Skeletal muscle tissue (tissue), 4 donors: ENCODE data around the gene ZNF821. TPM values are rescaled to one million over a fixed set of nuclear protein-coding genes. Genes with fewer than 3 reads are reported as not detected.
"Not testable (repeated sequence)": the region's sequence is repeated elsewhere in the genome, so short reads cannot be mapped to it uniquely, and the experiment has no call there.

Source experiments
- H3K27ac ChIP-seq: one replicate; pipeline ENCODE4 v1.7.0; 2013; ENCODE audit warnings: mild to moderate bottlenecking, low read depth, low read length, inconsistent platforms
- H3K27me3 ChIP-seq, 3 donors: one replicate each; pipeline ENCODE4 v1.7.0; 2013; ENCODE audit warnings: low read length in 3 of 3; ENCODE audit not compliant: control insufficient read depth in 3 of 3, insufficient read depth in 3 of 3
- H3K36me3 ChIP-seq, 3 donors: one replicate each; pipeline ENCODE4 v1.7.0; 2013; ENCODE audit warnings: low read length in 3 of 3; ENCODE audit not compliant: control insufficient read depth in 3 of 3, insufficient read depth in 3 of 3
- H3K4me1 ChIP-seq, 3 donors: one replicate each; pipeline ENCODE4 v1.7.0; 2013; ENCODE audit warnings: low read length in 3 of 3, mild to moderate bottlenecking in 3 of 3; ENCODE audit not compliant: control insufficient read depth in 3 of 3, insufficient read depth in 3 of 3
- H3K4me3 ChIP-seq, 3 donors: one replicate each; pipeline ENCODE4 v1.7.0; 2013; ENCODE audit warnings: low read length in 3 of 3
- H3K9ac ChIP-seq, 3 donors: one replicate each; pipeline ENCODE4 v1.7.0; 2013; ENCODE audit warnings: low read length in 3 of 3, mild to moderate bottlenecking in 3 of 3, moderate library complexity in 2 of 3, low read depth in 1 of 3
- H3K9me3 ChIP-seq, 3 donors: one replicate each; pipeline ENCODE4 v1.7.0; 2013; ENCODE audit warnings: low read length in 3 of 3; ENCODE audit not compliant: control insufficient read depth in 3 of 3
- total RNA-seq: library from RNA; depleted of rRNA; stranded (reverse); fragments of >200 nt; gene quantifications from one replicate; pipeline ENCODE4 v1.2.3, GENCODE V29; 2014
- donor health status: Osteomylitis.

ZNF821 gene
- total RNA-seq, 1 donor from 2014 or later, result 5.7 TPM

DNA sequence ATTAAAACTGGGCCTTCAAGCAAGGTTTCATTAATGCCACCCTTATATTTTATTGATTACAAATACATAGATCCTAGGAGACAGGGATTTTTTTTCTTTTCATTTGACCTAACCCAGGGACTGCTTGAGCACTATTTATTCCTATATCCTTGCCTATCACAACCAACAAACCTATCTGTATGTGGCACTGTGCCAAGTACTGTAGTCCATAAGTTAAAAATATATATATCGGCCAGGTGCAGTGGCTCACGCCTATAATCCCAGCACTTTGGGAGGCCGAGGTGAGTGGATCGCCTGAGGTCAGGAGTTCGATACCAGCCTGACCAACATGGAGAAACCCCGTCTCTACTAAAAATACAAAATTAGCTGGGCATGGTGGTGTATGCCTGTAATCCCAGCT, 16.8 kb downstream of the ZNF821 start:
- not testable (repeated sequence) for H3K27ac ChIP-seq, H3K4me1 ChIP-seq, H3K27me3 ChIP-seq, H3K9me3 ChIP-seq, H3K4me3 ChIP-seq, H3K9ac ChIP-seq
- H3K36me3 ChIP-seq, result peaks cover 10 to 24% (median 16%) of the 10 kb centered on the region in 3 donors

GRCh38 chr16:71865173-71865863, 18.7 kb downstream of the ZNF821 start:
- H3K36me3 ChIP-seq, result peaks cover 20 to 39% (median 27%) of the 10 kb centered on the region in 3 donors
- no peaks in the 10 kb centered on the region for H3K4me1 ChIP-seq
- no peak overlapping the region for H3K27ac ChIP-seq
- H3K4me3 ChIP-seq, result no peak overlapping the region
- H3K27me3 ChIP-seq, result no peaks in the 10 kb centered on the region
- H3K9me3 ChIP-seq, result no peaks in the 10 kb centered on the region
- H3K9ac ChIP-seq, result no peak overlapping the region

DNA sequence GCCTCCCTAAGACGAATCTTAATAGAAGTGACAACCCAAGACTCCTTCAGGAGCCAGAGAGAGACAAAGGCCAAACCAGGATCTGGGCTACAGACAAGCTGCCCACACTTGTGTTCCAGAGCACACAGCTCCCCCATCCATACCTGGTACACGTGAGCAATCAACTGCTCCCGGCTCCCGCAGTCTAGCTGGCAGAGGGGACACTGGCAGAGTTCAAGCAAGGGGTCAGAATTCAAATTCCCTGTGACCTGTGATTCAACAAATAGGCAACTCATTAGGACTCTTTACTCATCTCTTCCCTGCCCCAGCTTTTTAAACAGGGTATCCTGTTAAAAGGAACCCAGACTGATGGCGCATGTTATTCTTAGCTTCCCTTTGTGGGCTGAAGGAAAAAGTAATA, 20.0 kb downstream of the ZNF821 start:
- Histone ChIP-seq H3K27me3 (no peaks in the 10 kb centered on the region), H3K27ac (no peak overlapping the region), H3K9ac (no peak overlapping the region), H3K4me1 (peaks cover 6 to 7% (median 7%) of the 10 kb centered on the region in 3 donors), H3K4me3 (no peak overlapping the region), H3K9me3 (no peaks in the 10 kb centered on the region), H3K36me3 (peaks cover 26 to 46% (median 34%) of the 10 kb centered on the region in 3 donors)

DNA sequence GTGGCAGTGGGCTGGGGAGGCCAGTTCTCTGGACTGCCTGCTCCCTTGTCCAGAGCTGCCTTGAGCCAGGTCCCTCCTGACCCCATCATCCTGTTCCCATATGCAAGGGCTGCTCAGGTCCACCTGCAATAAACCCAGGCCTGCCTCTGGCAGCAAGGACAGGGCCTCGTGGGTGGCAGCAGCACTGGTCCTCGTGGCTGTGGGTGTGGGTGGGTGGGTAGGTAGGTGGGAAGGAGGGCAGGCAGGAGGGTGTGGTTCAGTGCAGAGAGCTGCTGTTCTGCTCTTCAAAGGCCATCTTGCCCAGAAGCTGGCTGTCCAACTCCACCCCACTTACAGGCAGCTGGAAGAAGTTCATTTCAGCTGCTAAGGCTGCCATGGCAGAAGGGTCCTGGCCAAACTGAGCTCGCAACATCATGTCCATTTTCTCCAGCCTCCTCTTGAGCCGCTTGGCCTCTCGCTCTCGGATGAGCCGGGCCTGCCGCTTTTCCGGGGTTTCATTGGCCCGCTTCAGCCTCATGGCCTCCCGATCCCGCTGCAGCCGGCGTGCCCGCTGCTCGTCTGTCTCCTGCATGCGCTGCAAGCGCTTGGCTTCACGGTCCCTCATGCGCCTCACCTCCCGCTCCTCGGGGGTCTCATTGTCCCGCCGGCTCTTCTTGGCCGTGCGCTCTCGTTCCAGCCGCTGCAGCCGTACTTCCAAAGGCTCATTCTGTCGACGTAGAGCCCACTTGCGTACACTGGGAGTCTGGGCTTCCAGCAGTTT, 24.0 kb downstream of the ZNF821 start:
- Histone ChIP-seq H3K9me3 (no peaks in the 10 kb centered on the region), H3K27me3 (no peaks in the 10 kb centered on the region), H3K27ac (no peak overlapping the region), H3K4me3 (no peak overlapping the region), H3K9ac (peak overlapping the region in 1 of 3 donors; percentile 18), H3K4me1 (peaks cover 7 to 18% (median 12%) of the 10 kb centered on the region in 3 donors), H3K36me3 (peaks cover 22 to 38% (median 32%) of the 10 kb centered on the region in 3 donors)

- H3K36me3 ChIP-seq, result peaks cover 20 to 33% (median 28%) of the 10 kb centered on the region in 3 donors
- H3K27ac ChIP-seq, result no peak overlapping the region
- no peaks in the 10 kb centered on the region for H3K27me3 ChIP-seq
- no peak overlapping the region for H3K9ac ChIP-seq
- no peaks in the 10 kb centered on the region for H3K9me3 ChIP-seq
- no peak overlapping the region for H3K4me3 ChIP-seq
- peaks cover 7 to 21% (median 19%) of the 10 kb centered on the region in 3 donors for H3K4me1 ChIP-seq
Measured at GRCh38 chr16:71855937-71856662, 27.9 kb downstream of the ZNF821 start.

DNA sequence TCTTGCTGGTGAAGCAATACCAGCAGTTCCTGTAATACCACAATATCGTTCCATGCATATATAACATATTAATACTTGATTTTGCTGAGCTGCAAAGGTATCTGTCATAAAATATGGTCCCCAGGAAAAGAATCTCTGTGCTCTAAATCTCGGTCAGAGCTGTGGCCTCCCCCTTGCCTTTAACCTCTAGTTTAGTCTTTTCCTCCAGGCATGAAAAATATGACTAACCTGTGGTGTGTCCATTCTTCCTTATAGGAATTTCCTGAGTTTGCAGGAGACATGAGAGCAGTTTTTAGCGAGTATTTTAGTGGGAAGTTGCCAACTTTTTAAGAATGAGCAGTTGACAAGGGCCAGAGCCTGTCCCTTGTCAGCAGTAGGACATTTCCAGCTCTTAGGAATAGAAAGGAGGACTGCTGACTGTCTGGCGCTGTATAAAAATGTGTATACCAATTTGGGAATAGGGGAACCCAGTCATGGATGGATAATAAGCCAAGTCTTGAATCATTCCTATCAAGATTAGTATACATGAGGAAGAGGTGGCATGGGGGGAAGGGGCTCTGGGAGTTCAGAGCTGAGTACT, 29.5 kb downstream of the ZNF821 start:
- no peaks in the 10 kb centered on the region for H3K9me3 ChIP-seq
- H3K36me3 ChIP-seq, result peaks cover 28 to 37% (median 33%) of the 10 kb centered on the region in 3 donors
- no peak overlapping the region for H3K27ac ChIP-seq
- no peak overlapping the region for H3K9ac ChIP-seq
- peaks cover 5 to 18% (median 16%) of the 10 kb centered on the region in 3 donors for H3K4me1 ChIP-seq
- no peak overlapping the region for H3K4me3 ChIP-seq
- H3K27me3 ChIP-seq, result no peaks in the 10 kb centered on the region

DNA sequence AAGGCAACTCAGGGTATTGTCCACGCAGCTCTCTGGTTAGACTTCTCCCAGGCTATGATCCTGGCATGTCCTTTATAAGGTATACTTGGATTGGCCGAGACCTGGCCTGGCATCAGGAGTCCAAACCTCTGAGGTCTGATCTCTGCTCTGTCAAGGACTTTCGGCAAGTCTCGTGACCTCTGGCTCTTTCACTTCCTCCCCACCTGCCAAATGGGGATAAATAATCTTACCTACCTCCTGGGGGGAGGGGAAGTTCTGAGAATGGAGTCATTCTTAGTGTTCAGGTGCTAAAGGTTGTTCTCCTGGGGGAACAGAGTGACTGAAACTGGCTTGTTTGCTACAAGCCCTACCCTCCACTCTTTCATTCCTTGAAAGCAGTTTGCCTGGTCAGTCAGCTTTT, 30.6 kb downstream of the ZNF821 start:
- Histone ChIP-seq H3K9ac (no peak overlapping the region), H3K36me3 (peaks cover 34 to 45% (median 42%) of the 10 kb centered on the region in 3 donors), H3K27me3 (no peaks in the 10 kb centered on the region), H3K9me3 (no peaks in the 10 kb centered on the region), H3K4me1 (peaks cover 0 to 11% (median 11%) of the 10 kb centered on the region in 3 donors), H3K27ac (no peak overlapping the region), H3K4me3 (no peak overlapping the region)

- Histone ChIP-seq H3K4me3 (no peak overlapping the region), H3K27ac (no peak overlapping the region), H3K27me3 (no peaks in the 10 kb centered on the region), H3K9me3 (no peaks in the 10 kb centered on the region), H3K4me1 (peaks cover 2 to 17% (median 12%) of the 10 kb centered on the region in 3 donors), H3K36me3 (peaks cover 36 to 50% (median 44%) of the 10 kb centered on the region in 3 donors), H3K9ac (no peak overlapping the region)
Measured at GRCh38 chr16:71852561-71852960, 31.4 kb downstream of the ZNF821 start.

DNA sequence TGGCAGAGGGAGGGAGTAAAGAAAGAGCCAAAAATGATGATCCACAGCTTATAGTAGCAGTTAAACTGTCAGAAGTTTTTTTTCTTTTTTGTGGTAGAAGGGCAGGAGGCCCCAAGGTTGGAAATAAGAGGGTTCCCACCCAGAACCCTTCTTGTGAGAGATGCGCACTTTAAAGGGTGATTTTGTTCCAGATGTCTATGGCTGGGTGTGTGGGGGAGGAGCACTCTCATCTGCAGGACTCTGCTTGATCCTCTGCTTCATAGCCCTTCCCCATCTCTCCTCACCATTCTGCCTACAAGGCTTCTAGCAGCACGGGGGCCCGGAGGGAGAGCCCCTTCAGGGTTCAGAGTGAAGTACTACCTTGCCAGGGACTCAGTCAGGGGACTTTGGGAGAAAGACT, 31.8 kb downstream of the ZNF821 start:
- no peaks in the 10 kb centered on the region for H3K9me3 ChIP-seq
- H3K4me1 ChIP-seq, result peaks cover 3 to 19% (median 12%) of the 10 kb centered on the region in 3 donors
- no peak overlapping the region for H3K4me3 ChIP-seq
- peaks cover 36 to 50% (median 44%) of the 10 kb centered on the region in 3 donors for H3K36me3 ChIP-seq
- H3K9ac ChIP-seq, result no peak overlapping the region
- H3K27ac ChIP-seq, result no peak overlapping the region
- no peaks in the 10 kb centered on the region for H3K27me3 ChIP-seq
